Mesenteric fat pad (tissue), 1 donor: ENCODE measurements around the gene S100A9. TPM values are rescaled to one million over a fixed set of nuclear protein-coding genes. Genes with fewer than 3 reads are reported as not detected.
"Not testable (repeated sequence)": the region's sequence is repeated elsewhere in the genome, so short reads cannot be mapped to it uniquely, and the experiment has no call there.

ENCODE experiments used
- DNase-seq: peaks from one replicate; pipeline ENCODE4 v3.0.0-alpha.2; 2020; ENCODE audit warnings: low spot score
- total RNA-seq: library from RNA; stranded (reverse); fragmentation: NEBNext Ultra II Directional; extraction: Animal tissue kit (Norgen Biotek cat#: 25700); gene quantifications from one replicate; pipeline ENCODE4 v1.2.1, GENCODE V29; 2021
- donor health status: DM: yes; HTN: yes; CAD: no.

The S100A9 gene
- total RNA-seq, 1 donor from 2014 or later, result 892 TPM

- DNase-seq, result no peak
These were observed 13.6 kb upstream of the S100A9 start for GRCh38 chr1:153343811-153344717.

DNA sequence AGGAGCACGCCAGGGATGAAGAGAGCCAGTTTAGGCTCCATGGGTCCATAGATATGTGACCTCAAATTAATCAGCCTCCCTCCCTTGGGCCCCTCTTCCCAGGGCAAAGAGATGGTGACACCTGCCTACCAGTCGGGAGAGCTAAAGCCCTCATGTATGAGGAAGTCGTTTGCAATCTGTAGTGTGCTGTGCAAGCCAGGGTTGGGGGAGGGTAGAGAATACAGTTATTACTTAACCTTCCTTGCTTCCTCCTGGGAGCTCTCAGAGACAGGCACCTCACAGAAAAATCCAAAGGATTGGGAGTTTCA is 13.0 kb upstream of the S100A9 start:
- no peak for DNase-seq

- DNase-seq, result no peak
These were observed 12.2 kb upstream of the S100A9 start for GRCh38 chr1:153345187-153346076.

- DNase-seq, result no peak
These were observed 11.5 kb upstream of the S100A9 start for GRCh38 chr1:153346077-153346723.

DNA sequence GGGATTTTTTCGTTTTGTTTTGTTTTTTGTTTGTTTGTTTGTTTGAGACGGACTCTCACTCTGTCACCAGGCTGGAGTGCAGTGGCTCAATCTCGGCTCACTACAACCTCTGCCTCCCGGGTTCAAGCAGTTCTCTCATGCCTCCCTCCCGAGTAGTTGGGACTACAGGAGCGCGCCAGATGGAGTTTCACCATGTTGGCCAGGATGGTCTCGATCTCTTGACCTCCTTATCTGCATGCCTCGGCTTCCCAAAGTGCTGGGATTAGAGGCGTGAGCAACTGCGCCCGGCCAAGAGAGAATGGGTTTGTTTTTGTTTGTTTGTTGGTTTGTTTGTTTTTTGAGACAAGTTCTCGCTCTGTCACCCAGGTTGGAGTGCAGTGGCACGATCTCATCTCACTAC is 10.6 kb upstream of the S100A9 start:
- DNase-seq, result not testable (repeated sequence)

GRCh38 chr1:153347856-153348255 is 9.8 kb upstream of the S100A9 start:
- DNase-seq, result no peak

DNA sequence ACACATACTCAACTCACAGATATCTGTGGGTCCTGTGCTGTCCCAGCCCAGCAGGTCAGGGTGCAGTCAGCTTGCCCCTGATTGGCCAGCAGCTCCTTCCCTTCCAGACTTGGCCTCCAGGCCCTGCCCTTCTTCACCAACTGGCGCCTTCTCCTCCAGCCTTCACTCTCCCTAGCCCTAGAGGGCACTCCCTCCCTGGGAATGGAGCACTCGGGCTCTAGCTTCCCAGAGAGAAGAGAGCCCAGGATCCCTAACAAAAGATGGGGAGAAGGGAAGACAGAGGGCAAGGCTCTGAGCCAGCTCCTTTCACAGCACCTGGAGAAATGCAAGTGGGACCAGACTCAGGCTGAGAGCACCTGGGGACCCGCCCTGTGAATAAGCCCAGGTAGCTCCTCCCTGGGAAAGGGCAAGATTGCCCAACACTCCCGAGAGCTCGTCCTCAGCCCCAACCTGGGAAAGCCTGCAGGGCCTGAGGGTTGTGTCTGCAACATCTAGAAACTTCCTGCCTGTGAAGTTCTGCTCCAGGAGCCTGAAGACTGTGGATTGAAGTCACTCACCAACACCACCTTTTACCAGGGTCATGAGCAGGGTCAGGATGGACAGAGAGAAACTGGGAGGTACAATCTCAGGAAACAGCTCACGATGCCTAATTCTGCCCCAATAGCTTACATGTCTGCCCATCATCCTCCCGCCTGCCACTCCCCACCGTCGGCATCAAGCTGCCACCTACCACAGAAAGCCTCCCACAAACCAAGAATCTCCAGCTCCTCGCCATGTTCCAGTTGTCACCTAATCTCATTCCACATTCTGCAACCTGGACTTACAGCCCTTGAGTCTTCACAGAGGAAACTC is 8.9 kb upstream of the S100A9 start, which contains the start of gene PGLYRP4:
PGLYRP4 (minus strand) TSS at position 331 of the 852 bp plus-strand sequence. CDS start 909 bp downstream, outside the sequence.
- DNase-seq, result no peak

- DNase-seq, result no peak
These were observed 8.0 kb upstream of the S100A9 start for GRCh38 chr1:153349363-153350320.

GRCh38 chr1:153350321-153350957 is 7.2 kb upstream of the S100A9 start:
- DNase-seq, result no peak

DNA sequence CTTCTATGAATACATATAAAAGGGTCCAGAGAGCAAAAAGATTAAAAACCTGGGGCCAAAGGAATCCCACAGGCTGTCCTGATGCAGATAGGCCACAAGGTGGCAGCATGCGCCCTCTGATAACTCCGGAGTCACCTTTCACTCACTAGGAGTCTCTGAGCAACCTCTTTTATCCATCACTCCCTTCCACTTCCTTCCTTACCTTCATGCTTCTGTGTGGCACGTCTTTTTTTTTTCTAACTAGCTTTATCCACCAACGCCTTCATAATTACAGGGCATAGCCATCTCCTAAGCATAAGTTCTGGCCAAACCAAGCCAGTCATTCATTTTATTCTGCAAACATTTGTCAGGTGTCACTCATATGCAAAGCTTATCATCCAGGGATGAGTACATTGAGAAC is 5.1 kb upstream of the S100A9 start:
- DNase-seq, result no peak

- DNase-seq, result no peak
These were observed 4.3 kb upstream of the S100A9 start for GRCh38 chr1:153353226-153353947.

- DNase-seq, result no peak
These were observed 3.0 kb upstream of the S100A9 start for GRCh38 chr1:153354515-153355193.

DNA sequence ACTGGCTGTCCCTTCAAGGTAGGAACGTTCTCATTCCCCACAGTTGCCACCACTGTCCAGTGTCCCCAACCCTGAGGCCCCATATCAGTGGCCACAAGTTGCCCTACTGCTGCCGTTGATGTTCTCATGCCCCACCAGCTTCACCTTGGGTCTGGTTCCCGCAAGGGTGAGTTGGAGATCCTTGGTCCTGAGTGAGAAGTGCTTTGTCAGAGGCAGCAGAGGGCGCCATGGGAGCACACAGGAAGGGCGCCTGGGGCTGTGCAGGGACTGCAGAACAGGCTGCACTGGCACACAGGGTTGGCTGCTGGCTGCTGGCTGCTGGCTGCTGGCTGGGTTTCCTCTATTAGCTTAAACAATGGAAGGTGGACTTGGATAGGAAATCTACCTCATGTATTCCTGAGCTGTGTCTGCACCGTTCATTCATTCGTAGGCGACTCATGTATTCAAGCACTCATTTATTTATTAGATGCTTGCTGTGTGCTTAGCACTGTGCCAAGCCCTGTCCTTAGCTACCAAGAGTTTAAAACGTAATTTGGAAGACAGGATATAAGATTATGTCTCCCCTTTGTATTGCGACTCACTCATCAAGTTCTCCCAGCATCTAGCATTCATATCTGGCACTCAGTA is 2.1 kb upstream of the S100A9 start:
- no peak for DNase-seq

DNA sequence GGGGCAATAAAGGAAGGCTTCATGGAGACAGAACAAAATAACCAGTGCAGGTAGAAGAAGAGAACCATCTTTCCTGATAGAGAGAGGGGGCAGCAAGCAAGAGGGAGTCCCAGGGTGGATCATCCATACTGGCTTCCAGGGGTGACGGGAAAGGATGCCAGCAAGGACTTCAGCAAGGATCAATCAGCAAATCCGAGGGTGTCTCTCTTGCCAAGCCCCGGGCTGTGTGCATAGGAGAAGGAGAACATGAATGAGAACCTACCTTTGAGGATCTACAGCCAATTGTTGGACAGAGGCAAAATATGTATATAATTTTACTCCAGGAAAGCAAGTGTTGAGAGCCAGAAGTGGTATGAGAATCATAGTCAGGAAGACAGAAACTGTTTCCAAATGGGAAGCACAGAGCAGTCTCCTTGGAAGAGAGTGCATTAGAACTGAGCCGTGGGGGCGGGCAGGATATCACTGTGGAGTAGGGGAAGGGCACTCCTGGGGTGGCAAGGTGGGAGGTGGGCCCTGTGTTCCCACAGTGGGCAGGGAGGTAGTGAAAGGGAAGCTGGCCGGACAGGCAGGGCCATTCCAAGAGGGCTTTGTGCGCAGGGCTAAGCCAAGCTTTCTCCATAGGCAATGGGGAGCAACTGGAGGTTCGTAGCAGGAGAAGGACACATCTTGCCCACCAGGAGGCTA is 1.1 kb upstream of the S100A9 start:
- no peak for DNase-seq

GRCh38 chr1:153357076-153357852 is 390 bp upstream of the S100A9 start:
- DNase-seq, result no peak

DNA sequence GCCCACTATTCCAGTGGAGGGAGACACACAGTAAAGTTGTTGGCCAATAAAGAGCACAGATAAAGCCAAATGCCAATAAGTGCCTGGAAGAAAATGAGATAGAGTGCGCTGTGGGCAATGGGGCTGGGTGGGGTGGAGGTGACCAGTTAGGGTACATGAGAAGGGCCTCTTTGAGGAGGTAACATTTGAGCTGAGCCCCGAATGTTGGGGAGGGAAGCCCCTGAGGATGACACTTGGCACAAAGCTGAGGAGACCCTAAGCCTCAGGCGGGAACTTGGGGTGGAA is 979 bp downstream of the S100A9 start:
- no peak for DNase-seq
